Stimulated activated CD4-positive, alpha-beta T cell treated with anti-CD3 and anti-CD28 coated beads, TNF-alpha, amount 100 ng/mL, for 1 hour (primary cell): Measurements from ENCODE around the gene ZNF674.
"Not testable (repeated sequence)": the region's sequence is repeated elsewhere in the genome, so short reads cannot be mapped to it uniquely, and the experiment has no call there.

Experiments
- DNase-seq, 3 donors: peaks; one replicate each; pipeline ENCODE4 v3.0.0-alpha.2; 2020; ENCODE audit warnings: low read depth in 3 of 3, low spot score in 1 of 3

Gene ZNF674

GRCh38 chrX:46478634-46479033 is 66.6 kb downstream of the ZNF674 start:
- DNase-seq, result not testable (repeated sequence)

DNA sequence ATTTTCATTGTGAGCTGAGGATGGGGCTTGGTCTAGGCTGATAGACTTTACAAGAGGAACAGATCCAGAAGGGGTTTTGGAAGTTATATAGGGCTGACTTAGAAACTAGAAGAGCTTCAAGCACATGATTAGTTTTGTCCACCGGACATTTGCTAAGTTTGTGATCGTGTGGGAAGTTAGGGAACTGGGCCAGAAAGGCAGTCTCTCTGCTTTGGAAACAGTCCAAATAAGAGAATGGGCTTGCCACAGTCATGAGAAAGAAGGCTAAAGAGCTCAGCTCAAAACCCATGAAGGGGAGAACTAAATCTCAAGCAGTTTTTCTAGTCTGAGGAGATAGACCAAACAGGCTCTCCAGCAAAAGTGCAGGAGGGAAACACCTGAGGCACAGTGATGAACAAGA is 67.8 kb downstream of the ZNF674 start:
- DNase-seq, result no peak

DNA sequence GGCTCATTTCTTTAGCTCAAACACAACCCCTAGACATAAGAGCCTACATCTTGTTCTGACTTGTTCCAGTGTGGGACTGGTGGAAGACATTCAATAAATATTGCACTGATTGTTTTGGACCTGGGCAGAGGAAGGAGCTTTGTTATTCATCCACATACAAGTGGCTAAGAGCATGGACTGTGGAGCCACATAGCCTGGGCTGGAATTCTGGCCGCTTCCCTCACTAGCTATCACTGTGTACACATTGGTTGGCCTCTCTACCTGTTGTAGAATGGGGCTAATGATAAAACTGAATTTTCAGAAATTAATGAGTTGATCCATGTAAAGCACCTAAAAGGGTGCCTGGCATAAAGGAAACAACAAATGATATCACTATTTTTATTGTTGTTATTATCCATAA is 80.0 kb downstream of the ZNF674 start:
- no peak for DNase-seq

DNA sequence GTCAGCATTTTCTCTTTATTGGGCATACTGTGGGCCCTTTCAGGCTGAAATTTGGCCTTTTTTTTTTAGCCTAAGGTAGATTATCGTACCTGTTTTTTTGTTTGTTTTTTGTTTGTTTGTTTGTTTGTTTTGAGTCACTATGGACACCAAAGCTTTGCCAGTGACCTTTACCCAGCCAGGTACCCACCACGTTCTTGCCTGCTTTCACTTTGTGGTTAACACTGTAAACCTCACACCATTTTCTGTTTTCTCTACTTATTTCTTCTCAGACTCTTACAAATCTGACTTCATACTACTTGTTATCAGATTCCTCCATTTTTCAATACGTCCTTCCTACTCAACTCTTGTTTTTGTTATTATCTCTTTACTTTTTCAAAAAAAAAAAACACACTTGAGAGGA is 81.5 kb downstream of the ZNF674 start:
- no peak for DNase-seq

GRCh38 chrX:46461660-46462191 is 83.5 kb downstream of the ZNF674 start:
- DNase-seq, result no peak

- DNase-seq, result not testable (repeated sequence)
Measured at GRCh38 chrX:46460801-46461659, 84.2 kb downstream of the ZNF674 start.

GRCh38 chrX:46459603-46460002 is 85.6 kb downstream of the ZNF674 start:
- no peak for DNase-seq

DNA sequence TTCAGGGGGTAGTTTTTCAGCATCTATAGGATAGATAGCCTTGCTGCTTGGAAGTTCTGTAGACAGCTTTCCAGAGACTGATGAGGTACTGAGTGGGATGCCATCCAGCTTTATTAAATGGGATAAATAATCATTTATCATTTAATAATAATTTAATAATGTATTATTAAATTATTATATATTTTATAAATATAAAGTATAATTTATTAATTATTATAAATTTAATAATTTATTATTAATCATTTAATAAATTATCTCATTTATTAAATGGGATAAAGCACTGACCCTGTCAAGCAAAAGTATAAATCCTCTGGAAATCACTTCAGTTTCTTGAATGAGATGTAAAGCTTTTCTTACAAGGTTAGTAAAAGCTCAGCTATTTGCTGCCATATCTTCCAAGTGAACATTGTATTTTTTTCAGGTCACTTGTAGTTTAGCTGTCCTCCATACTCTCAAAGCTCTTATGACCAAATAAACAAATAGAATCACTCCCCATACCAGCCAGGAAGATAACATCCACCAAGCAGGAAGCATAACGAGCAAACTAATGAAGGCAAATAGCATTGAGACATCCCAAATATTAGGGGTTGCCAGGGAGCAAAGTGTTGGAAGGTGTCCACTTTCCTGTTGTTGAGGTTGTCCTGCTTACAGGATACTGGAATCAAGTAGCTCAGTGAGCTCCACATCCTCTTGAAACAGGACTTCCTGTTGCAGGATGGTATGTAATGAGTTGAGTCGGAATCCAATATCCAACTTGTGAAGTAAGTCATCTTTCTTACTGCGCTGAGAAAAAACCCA is 88.9 kb downstream of the ZNF674 start:
- DNase-seq, result no peak
